K562 (cell line): ENCODE measurements around the gene ZFP64.

Source experiments
- ATF4 ChIP-seq: fragments of 450-650 bp; formaldehyde crosslinking; IDR thresholded peaks from 2 replicates; pipeline ENCODE4 v1.4.0; 2022; ENCODE audit warnings: mild to moderate bottlenecking, moderate library complexity
- BRF2 ChIP-seq: IDR thresholded peaks from 3 replicates; pipeline ENCODE4 v1.6.1; 2011; ENCODE audit warnings: borderline replicate concordance, mild to moderate bottlenecking; ENCODE audit not compliant: insufficient read length, insufficient read depth
- CTCF ChIP-seq, 3 experiments: IDR thresholded peaks in 2 of 3; conservative IDR thresholded peaks in 1 of 3; 2 replicates each; pipeline ENCODE4 v1.5.1; 2011 to 2012; ENCODE audit warnings: low read length in 3 of 3, mild to moderate bottlenecking in 3 of 3, control low read depth in 2 of 3, improper control_type of control experiment in 1 of 3, inconsistent platforms in 1 of 3, low read depth in 1 of 3, mixed read lengths in 1 of 3, moderate library complexity in 1 of 3; ENCODE audit not compliant: insufficient read depth in 2 of 3
- EP300 ChIP-seq: IDR thresholded peaks from 2 replicates; pipeline ENCODE4 v1.6.1; 2012; ENCODE audit warnings: low read length, improper control_type of control experiment
- GMEB1 ChIP-seq: fragments of 250-450 bp; sonication (Bioruptor Pico); IDR thresholded peaks from 2 replicates; pipeline ENCODE4 v1.4.0; 2020; ENCODE audit warnings: mild to moderate bottlenecking
- HDGF ChIP-seq: fragments of 450-650 bp; IDR thresholded peaks from 2 replicates; pipeline ENCODE4 v1.6.1; 2016
- ILK ChIP-seq: fragments of 450-650 bp; IDR thresholded peaks from 2 replicates; pipeline ENCODE4 v1.6.1; 2016; ENCODE audit warnings: missing genetic modification characterization, low read depth, mild to moderate bottlenecking, missing compliant biosample characterization, moderate library complexity, borderline replicate concordance
- NFATC3 ChIP-seq: fragments of 450-650 bp; IDR thresholded peaks from 2 replicates; pipeline ENCODE4 v1.6.1; 2017; ENCODE audit warnings: mild to moderate bottlenecking
- RAD21 ChIP-seq, 2 experiments: fragments of 250-450 bp in 1 of 2; fragments of 450-650 bp in 1 of 2; sonication (Bioruptor Pico) in 1 of 2; formaldehyde crosslinking in 1 of 2; IDR thresholded peaks in 1 of 2; conservative IDR thresholded peaks in 1 of 2; 2 replicates each; pipeline versions ENCODE4 v1.4.0 to v1.8.0; 2020 to 2022; ENCODE audit warnings: mild to moderate bottlenecking in 2 of 2, moderate library complexity in 1 of 2
- SMAD1 ChIP-seq: fragments of 150-350 bp; IDR thresholded peaks from 2 replicates; pipeline ENCODE4 v1.6.1; 2014; ENCODE audit warnings: low read length, low read depth; ENCODE audit not compliant: partially characterized antibody
- ZBTB33 ChIP-seq: sonication (generic); formaldehyde crosslinking; IDR thresholded peaks from 2 replicates; pipeline ENCODE4 v1.8.1; 2023; ENCODE audit warnings: mild to moderate bottlenecking, missing genetic modification reagents
- ZC3H11A ChIP-seq: IDR thresholded peaks from 2 replicates; pipeline ENCODE4 v1.6.1; 2012; ENCODE audit warnings: low read depth, low read length, improper control_type of control experiment
- ZFP36 ChIP-seq: fragments of 150-350 bp; IDR thresholded peaks from 2 replicates; pipeline ENCODE4 v1.6.1; 2018; ENCODE audit warnings: low read length, low read depth; ENCODE audit not compliant: partially characterized antibody
- ZNF143 ChIP-seq: sonication (generic); formaldehyde crosslinking; IDR thresholded peaks from 2 replicates; pipeline ENCODE4 v1.9.0; 2022; ENCODE audit warnings: mild to moderate bottlenecking, missing genetic modification reagents

- TF ChIP-seq CTCF (IDR thresholded peaks at IDR 0.05 in 2 of 3, conservative IDR thresholded peaks at IDR 0.05 in 1 of 3; ENCODE audit: insufficient read depth in 2 of 3, low read depth in 1 of 3, low read length in 3 of 3) (no peak), ZNF143 (CRISPR knock-in tag) (no peak), ATF4 (no peak), EP300 (no peak), BRF2 (no peak), SMAD1 (no peak), RAD21 (CRISPR knock-in tag; conservative IDR thresholded peaks at IDR 0.05 in 1 of 2, IDR thresholded peaks at IDR 0.05 in 1 of 2) (no peak), NFATC3 (no peak), GMEB1 (CRISPR knock-in tag) (no peak), ZFP36 (no peak), ZC3H11A (no peak), ILK (tag) (no peak), HDGF (no peak), ZBTB33 (no peak)
These were observed 12.0 kb downstream of the ZFP64 start for GRCh38 chr20:52179331-52180179.
